ENCODE data around the gene CTDSPL2.

The CTDSPL2 gene

DNA sequence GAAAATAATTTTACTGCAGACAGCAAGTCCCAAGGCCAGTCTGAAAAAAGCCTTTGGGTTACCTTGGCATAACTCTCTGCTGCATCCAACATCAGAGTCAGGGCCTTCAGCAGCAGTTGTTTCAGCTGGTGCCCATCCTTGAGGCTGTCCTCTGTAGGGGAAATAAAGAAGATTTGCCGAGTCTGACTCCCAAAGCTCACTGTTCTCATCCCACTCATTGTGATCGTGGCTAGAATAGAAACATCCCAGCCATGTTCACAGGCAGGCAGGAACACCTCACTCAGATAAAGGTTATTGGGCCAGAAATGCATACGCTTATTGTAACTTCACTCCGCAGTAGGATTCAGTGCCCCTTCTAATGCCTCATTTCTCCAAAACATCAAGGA, 138.7 kb downstream of the CTDSPL2 start:
- DNase-seq (ENCODE audit: extremely low spot score), result no peak
- ChIA-PET POLR2A (no interaction called here), CTCF (no interaction called here)
- TF ChIP-seq SP1 (IDR thresholded peaks at IDR 0.05) (no peak), HDGF (IDR thresholded peaks at IDR 0.05; ENCODE audit: borderline replicate concordance) (no peak), FOXA1 (IDR thresholded peaks at IDR 0.05) (no peak), LEF1 (IDR thresholded peaks at IDR 0.05; ENCODE audit: borderline replicate concordance) (no peak), L3MBTL2 (conservative IDR thresholded peaks at IDR 0.05) (no peak), ARNT (IDR thresholded peaks at IDR 0.05) (no peak), ELF4 (IDR thresholded peaks at IDR 0.05) (no peak), CTBP1 (IDR thresholded peaks at IDR 0.05; ENCODE audit: borderline replicate concordance) (no peak), NFRKB (IDR thresholded peaks at IDR 0.05) (no peak), FOXM1 (IDR thresholded peaks at IDR 0.05; ENCODE audit: borderline replicate concordance) (no peak), ZNF384 (IDR thresholded peaks at IDR 0.05) (no peak), SUZ12 (IDR thresholded peaks at IDR 0.05) (no peak), BHLHE40 (IDR thresholded peaks at IDR 0.05; ENCODE audit: borderline replicate concordance) (no peak)

- POLR2A ChIA-PET, result no interaction called here
Observed at GRCh38 chr15:44568338-44568737, 140.9 kb downstream of the CTDSPL2 start.

GRCh38 chr15:44569316-44569715, 141.9 kb downstream of the CTDSPL2 start:
- CTCF ChIA-PET, result interaction anchor here (0.6 to 0.8 kb wide), 2 partner anchors 10 to 110 kb away, joined by 3 to 6 read pairs; no protein-coding TSS in a partner anchor
- TF ChIP-seq HDGF (IDR thresholded peaks at IDR 0.05; ENCODE audit: borderline replicate concordance), result no peak
- no peak for TF ChIP-seq CTBP1 (IDR thresholded peaks at IDR 0.05; ENCODE audit: borderline replicate concordance)
- TF ChIP-seq FOXM1 (IDR thresholded peaks at IDR 0.05; ENCODE audit: borderline replicate concordance), result no peak
- no peak for TF ChIP-seq SP1 (IDR thresholded peaks at IDR 0.05)
- TF ChIP-seq ELF4 (IDR thresholded peaks at IDR 0.05), result no peak
- TF ChIP-seq ZNF384 (IDR thresholded peaks at IDR 0.05), result no peak
- TF ChIP-seq SUZ12 (IDR thresholded peaks at IDR 0.05), result no peak
- TF ChIP-seq NFRKB (IDR thresholded peaks at IDR 0.05), result no peak
- no peak for TF ChIP-seq TARDBP (IDR thresholded peaks at IDR 0.05)
- no peak for TF ChIP-seq FOXA1 (IDR thresholded peaks at IDR 0.05)
- no peak for TF ChIP-seq FOXK2 (IDR thresholded peaks at IDR 0.05)
- no peak for TF ChIP-seq BHLHE40 (IDR thresholded peaks at IDR 0.05; ENCODE audit: borderline replicate concordance)
- TF ChIP-seq LEF1 (IDR thresholded peaks at IDR 0.05; ENCODE audit: borderline replicate concordance), result no peak
- TF ChIP-seq ARNT (IDR thresholded peaks at IDR 0.05), result no peak
- TF ChIP-seq, protein P1, sequence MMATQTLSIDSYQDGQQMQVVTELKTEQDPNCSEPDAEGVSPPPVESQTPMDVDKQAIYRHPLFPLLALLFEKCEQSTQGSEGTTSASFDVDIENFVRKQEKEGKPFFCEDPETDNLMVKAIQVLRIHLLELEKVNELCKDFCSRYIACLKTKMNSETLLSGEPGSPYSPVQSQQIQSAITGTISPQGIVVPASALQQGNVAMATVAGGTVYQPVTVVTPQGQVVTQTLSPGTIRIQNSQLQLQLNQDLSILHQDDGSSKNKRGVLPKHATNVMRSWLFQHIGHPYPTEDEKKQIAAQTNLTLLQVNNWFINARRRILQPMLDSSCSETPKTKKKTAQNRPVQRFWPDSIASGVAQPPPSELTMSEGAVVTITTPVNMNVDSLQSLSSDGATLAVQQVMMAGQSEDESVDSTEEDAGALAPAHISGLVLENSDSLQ (IDR thresholded peaks at IDR 0.05), result no peak
- no peak for TF ChIP-seq L3MBTL2 (conservative IDR thresholded peaks at IDR 0.05)
- POLR2A ChIA-PET, result no interaction called here
- no peak for DNase-seq (ENCODE audit: extremely low spot score)

More at GRCh38 chr15:44568338-44568737, 140.9 kb downstream of the CTDSPL2 start:
- TF ChIP-seq NFRKB (IDR thresholded peaks at IDR 0.05), result no peak
- no peak for TF ChIP-seq CTBP1 (IDR thresholded peaks at IDR 0.05; ENCODE audit: borderline replicate concordance)
- TF ChIP-seq, protein P1 (IDR thresholded peaks at IDR 0.05), result no peak
- TF ChIP-seq SUZ12 (IDR thresholded peaks at IDR 0.05), result no peak
- no peak for TF ChIP-seq FOXM1 (IDR thresholded peaks at IDR 0.05; ENCODE audit: borderline replicate concordance)
- TF ChIP-seq FOXA1 (IDR thresholded peaks at IDR 0.05), result no peak
- no peak for TF ChIP-seq LEF1 (IDR thresholded peaks at IDR 0.05; ENCODE audit: borderline replicate concordance)
- no peak for TF ChIP-seq ZNF384 (IDR thresholded peaks at IDR 0.05)
- TF ChIP-seq HDGF (IDR thresholded peaks at IDR 0.05; ENCODE audit: borderline replicate concordance), result no peak
- TF ChIP-seq ARNT (IDR thresholded peaks at IDR 0.05), result no peak
- no peak for TF ChIP-seq FOXK2 (IDR thresholded peaks at IDR 0.05)
- TF ChIP-seq TARDBP (IDR thresholded peaks at IDR 0.05), result no peak
- no peak for TF ChIP-seq ELF4 (IDR thresholded peaks at IDR 0.05)
- CTCF ChIA-PET, result no interaction called here
- DNase-seq (ENCODE audit: extremely low spot score), result no peak

DNA sequence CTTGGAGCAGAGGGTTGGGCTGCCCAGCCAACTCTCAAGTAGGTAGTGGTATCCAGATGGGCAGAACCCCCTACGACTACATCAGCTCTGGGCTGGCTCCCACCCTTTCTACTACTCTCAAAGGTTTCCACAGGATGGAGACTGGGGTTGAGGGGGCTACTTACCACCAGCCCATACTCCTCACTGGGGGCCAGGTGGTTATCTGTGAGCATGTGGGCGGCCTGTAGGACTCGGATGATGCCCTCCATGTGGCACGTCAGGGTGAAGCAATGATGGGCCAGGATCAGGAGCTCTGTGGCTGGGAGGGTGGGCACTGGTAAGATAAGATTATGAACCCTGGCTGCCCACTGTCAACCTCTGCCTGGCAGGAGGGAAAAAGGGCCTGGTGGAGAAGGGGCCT, 142.9 kb downstream of the CTDSPL2 start:
- ChIA-PET POLR2A (no interaction called here), CTCF (no interaction called here)
- TF ChIP-seq CTBP1 (IDR thresholded peaks at IDR 0.05; ENCODE audit: borderline replicate concordance), result no peak
- TF ChIP-seq FOXM1 (IDR thresholded peaks at IDR 0.05; ENCODE audit: borderline replicate concordance), result no peak
- TF ChIP-seq FOXA1 (IDR thresholded peaks at IDR 0.05), result no peak
- TF ChIP-seq FOXK2 (IDR thresholded peaks at IDR 0.05), result no peak
- no peak for TF ChIP-seq LEF1 (IDR thresholded peaks at IDR 0.05; ENCODE audit: borderline replicate concordance)
- TF ChIP-seq SP1 (IDR thresholded peaks at IDR 0.05), result no peak
- TF ChIP-seq TARDBP (IDR thresholded peaks at IDR 0.05), result no peak
- no peak for TF ChIP-seq ARNT (IDR thresholded peaks at IDR 0.05)
- no peak for TF ChIP-seq L3MBTL2 (conservative IDR thresholded peaks at IDR 0.05)
- no peak for DNase-seq (ENCODE audit: extremely low spot score)

GRCh38 chr15:44573386-44573785, 146.0 kb downstream of the CTDSPL2 start:
- ChIA-PET CTCF (no interaction called here), POLR2A (no interaction called here)
- no peak for DNase-seq (ENCODE audit: extremely low spot score)
- TF ChIP-seq ELF4 (IDR thresholded peaks at IDR 0.05), result no peak
- TF ChIP-seq BHLHE40 (IDR thresholded peaks at IDR 0.05; ENCODE audit: borderline replicate concordance), result no peak
- TF ChIP-seq NFRKB (IDR thresholded peaks at IDR 0.05), result no peak
- no peak for TF ChIP-seq CTBP1 (IDR thresholded peaks at IDR 0.05; ENCODE audit: borderline replicate concordance)
- TF ChIP-seq ZNF384 (IDR thresholded peaks at IDR 0.05), result no peak
- TF ChIP-seq ARNT (IDR thresholded peaks at IDR 0.05), result no peak
- TF ChIP-seq SP1 (IDR thresholded peaks at IDR 0.05), result no peak
- TF ChIP-seq FOXK2 (IDR thresholded peaks at IDR 0.05), result no peak
- TF ChIP-seq, protein P1 (IDR thresholded peaks at IDR 0.05), result no peak
- TF ChIP-seq LEF1 (IDR thresholded peaks at IDR 0.05; ENCODE audit: borderline replicate concordance), result no peak
- TF ChIP-seq TARDBP (IDR thresholded peaks at IDR 0.05), result no peak
- no peak for TF ChIP-seq SUZ12 (IDR thresholded peaks at IDR 0.05)
- no peak for TF ChIP-seq L3MBTL2 (conservative IDR thresholded peaks at IDR 0.05)
- TF ChIP-seq HDGF (IDR thresholded peaks at IDR 0.05; ENCODE audit: borderline replicate concordance), result no peak

GRCh38 chr15:44574734-44575133, 147.3 kb downstream of the CTDSPL2 start:
- no peak for DNase-seq (ENCODE audit: extremely low spot score)
- ChIA-PET POLR2A (no interaction called here), CTCF (no interaction called here)
- TF ChIP-seq ELF4 (IDR thresholded peaks at IDR 0.05) (no peak), SUZ12 (IDR thresholded peaks at IDR 0.05) (no peak), BHLHE40 (IDR thresholded peaks at IDR 0.05; ENCODE audit: borderline replicate concordance) (no peak), FOXK2 (IDR thresholded peaks at IDR 0.05) (no peak), FOXM1 (IDR thresholded peaks at IDR 0.05; ENCODE audit: borderline replicate concordance) (no peak), FOXA1 (IDR thresholded peaks at IDR 0.05) (no peak), HDGF (IDR thresholded peaks at IDR 0.05; ENCODE audit: borderline replicate concordance) (no peak), L3MBTL2 (conservative IDR thresholded peaks at IDR 0.05) (no peak), SP1 (IDR thresholded peaks at IDR 0.05) (no peak)

All from HEK293T (cell line).